ENCODE results near the gene SLC5A10. TPM values are rescaled to one million over a fixed set of nuclear protein-coding genes. Genes with fewer than 3 reads are reported as not detected.

The SLC5A10 gene
- total and polyA plus RNA-seq, 2 experiments from 2014 or later, result 0.10 TPM; not detected in 1

DNA sequence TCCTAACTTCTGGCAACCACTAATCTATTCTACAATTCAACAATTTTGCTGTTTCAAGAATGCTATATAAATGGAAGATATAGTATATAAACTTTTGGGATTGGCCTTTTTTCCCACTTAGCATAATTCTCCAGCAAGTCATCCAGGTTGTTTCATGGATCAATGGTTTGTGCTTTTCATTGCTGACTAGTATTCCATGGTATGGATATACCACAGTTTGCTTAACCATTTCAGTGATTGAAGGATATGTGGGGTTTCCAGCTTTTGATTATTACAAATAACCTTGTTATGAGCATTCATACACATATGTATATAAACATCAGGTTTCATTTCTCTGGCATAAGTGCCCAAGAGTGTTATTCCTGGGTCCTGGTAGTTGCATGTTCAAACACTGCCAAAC, 54.7 kb downstream of the SLC5A10 start (continued):
- TF ChIP-seq, protein P1, sequence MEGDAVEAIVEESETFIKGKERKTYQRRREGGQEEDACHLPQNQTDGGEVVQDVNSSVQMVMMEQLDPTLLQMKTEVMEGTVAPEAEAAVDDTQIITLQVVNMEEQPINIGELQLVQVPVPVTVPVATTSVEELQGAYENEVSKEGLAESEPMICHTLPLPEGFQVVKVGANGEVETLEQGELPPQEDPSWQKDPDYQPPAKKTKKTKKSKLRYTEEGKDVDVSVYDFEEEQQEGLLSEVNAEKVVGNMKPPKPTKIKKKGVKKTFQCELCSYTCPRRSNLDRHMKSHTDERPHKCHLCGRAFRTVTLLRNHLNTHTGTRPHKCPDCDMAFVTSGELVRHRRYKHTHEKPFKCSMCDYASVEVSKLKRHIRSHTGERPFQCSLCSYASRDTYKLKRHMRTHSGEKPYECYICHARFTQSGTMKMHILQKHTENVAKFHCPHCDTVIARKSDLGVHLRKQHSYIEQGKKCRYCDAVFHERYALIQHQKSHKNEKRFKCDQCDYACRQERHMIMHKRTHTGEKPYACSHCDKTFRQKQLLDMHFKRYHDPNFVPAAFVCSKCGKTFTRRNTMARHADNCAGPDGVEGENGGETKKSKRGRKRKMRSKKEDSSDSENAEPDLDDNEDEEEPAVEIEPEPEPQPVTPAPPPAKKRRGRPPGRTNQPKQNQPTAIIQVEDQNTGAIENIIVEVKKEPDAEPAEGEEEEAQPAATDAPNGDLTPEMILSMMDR (conservative IDR thresholded peaks at IDR 0.05; ENCODE audit: low read depth in 2 of 2), result no peak
- TF ChIP-seq ETS1 (IDR thresholded peaks at IDR 0.05) (no peak), STAT1 (IDR thresholded peaks at IDR 0.05; ENCODE audit: unreplicated experiment) (no peak), ZNF331 (CRISPR knock-in tag; IDR thresholded peaks at IDR 0.05; ENCODE audit: low read depth) (no peak), CREB1 (CRISPR knock-in tag; IDR thresholded peaks at IDR 0.05; ENCODE audit: low read depth) (no peak)
- TF ChIP-seq, protein P2, sequence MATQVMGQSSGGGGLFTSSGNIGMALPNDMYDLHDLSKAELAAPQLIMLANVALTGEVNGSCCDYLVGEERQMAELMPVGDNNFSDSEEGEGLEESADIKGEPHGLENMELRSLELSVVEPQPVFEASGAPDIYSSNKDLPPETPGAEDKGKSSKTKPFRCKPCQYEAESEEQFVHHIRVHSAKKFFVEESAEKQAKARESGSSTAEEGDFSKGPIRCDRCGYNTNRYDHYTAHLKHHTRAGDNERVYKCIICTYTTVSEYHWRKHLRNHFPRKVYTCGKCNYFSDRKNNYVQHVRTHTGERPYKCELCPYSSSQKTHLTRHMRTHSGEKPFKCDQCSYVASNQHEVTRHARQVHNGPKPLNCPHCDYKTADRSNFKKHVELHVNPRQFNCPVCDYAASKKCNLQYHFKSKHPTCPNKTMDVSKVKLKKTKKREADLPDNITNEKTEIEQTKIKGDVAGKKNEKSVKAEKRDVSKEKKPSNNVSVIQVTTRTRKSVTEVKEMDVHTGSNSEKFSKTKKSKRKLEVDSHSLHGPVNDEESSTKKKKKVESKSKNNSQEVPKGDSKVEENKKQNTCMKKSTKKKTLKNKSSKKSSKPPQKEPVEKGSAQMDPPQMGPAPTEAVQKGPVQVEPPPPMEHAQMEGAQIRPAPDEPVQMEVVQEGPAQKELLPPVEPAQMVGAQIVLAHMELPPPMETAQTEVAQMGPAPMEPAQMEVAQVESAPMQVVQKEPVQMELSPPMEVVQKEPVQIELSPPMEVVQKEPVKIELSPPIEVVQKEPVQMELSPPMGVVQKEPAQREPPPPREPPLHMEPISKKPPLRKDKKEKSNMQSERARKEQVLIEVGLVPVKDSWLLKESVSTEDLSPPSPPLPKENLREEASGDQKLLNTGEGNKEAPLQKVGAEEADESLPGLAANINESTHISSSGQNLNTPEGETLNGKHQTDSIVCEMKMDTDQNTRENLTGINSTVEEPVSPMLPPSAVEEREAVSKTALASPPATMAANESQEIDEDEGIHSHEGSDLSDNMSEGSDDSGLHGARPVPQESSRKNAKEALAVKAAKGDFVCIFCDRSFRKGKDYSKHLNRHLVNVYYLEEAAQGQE (IDR thresholded peaks at IDR 0.05; ENCODE audit: unreplicated experiment), result no peak

- Histone ChIP-seq H3F3A (replicated peaks; ENCODE audit: low read depth) (0 out of 2 replicates have a peak, but pooled peaks cover 3% of the 10 kb centered on the region), H3K27ac (ENCODE audit: low read depth) (no peak overlapping the region), H3K9me2 (ENCODE audit: insufficient read depth) (no peaks in the 10 kb centered on the region), H3K4me3 (no peak overlapping the region), H2AFZ (no peak overlapping the region), H3K36me3 (ENCODE audit: insufficient read depth) (no peaks in the 10 kb centered on the region), H3K79me2 (replicated peaks; ENCODE audit: insufficient read depth) (no peaks in the 10 kb centered on the region), H4K20me1 (replicated peaks; ENCODE audit: insufficient read depth) (no peaks in the 10 kb centered on the region), H3K4me2 (no peak overlapping the region), H3K27me3 (ENCODE audit: insufficient read depth) (no peaks in the 10 kb centered on the region), H3K4me1 (ENCODE audit: insufficient read depth) (peaks cover 6% of the 10 kb centered on the region)
- ATAC-seq (no peak), DNase-seq (ENCODE audit: low spot score) (no peak)
- peaks cover 3% of the 10 kb centered on the region for H3K27me3 Mint-ChIP-seq (ENCODE audit: insufficient read depth, low read depth, poor library complexity)
- peaks cover 7% of the 10 kb centered on the region; the same call in 2 of the 3 replicates for H3K4me1 Mint-ChIP-seq
- H3K36me3 Mint-ChIP-seq (ENCODE audit: low read depth), result no peaks in the 10 kb centered on the region
- no peak overlapping the region for H3K4me3 Mint-ChIP-seq
- H3K27ac Mint-ChIP-seq, result no peak overlapping the region
- H3K9me3 Mint-ChIP-seq, result peaks cover 15% of the 10 kb centered on the region; the same call in 2 of the 3 replicates
- TF ChIP-seq EZH2phosphoT487 (IDR thresholded peaks at IDR 0.05; ENCODE audit: unreplicated experiment), result no peak
- TF ChIP-seq NANOG (IDR thresholded peaks at IDR 0.05; ENCODE audit: borderline replicate concordance), result no peak
- TF ChIP-seq POLR2AphosphoS5 (IDR thresholded peaks at IDR 0.05; ENCODE audit: low read depth), result no peak
- no peak for TF ChIP-seq JUNB (IDR thresholded peaks at IDR 0.05; ENCODE audit: unreplicated experiment)
- TF ChIP-seq, protein P2 (IDR thresholded peaks at IDR 0.05; ENCODE audit: unreplicated experiment), result no peak
Measured at GRCh38 chr17:19009970-19010369, 58.0 kb downstream of the SLC5A10 start.

Measured in GM23338 (cell line).